OCI-LY7 (cell line): Measurements from ENCODE around the gene DLEC1. TPM values are rescaled to one million over a fixed set of nuclear protein-coding genes. Genes with fewer than 3 reads are reported as not detected.

ENCODE experiments used
- BruUV-seq: library from RNA; stranded (reverse); fragments of 400-500 nt; replicated peaks from 2 replicates; lab custom pipeline; 2021; lab: Mats Ljungman, UMichigan
- CTCF ChIA-PET: fragments of 300-600 bp; sonication (Branson Sonifier 250); formaldehyde crosslinking; loops from one replicate; lab custom pipeline; 2022; ENCODE audit warnings: antibody characterized with exemption; ENCODE audit not compliant: unreplicated experiment; lab: Charles Lee
- POLR2A ChIA-PET: fragments of 300-600 bp; sonication (Branson Sonifier 250); formaldehyde crosslinking; loops from one replicate; lab custom pipeline; 2022; ENCODE audit warnings: antibody characterized with exemption; lab: Charles Lee
- DNase-seq: peaks from one replicate; pipeline ENCODE4 v3.0.0-alpha.2; 2015; ENCODE audit warnings: low spot score
- H2AFZ ChIP-seq: fragments of 200-600 bp; sonication (generic), shearing (Covaris generic); 2 replicates; pipeline ENCODE4 v1.6.1; 2014; ENCODE audit warnings: mild to moderate bottlenecking, antibody characterized with exemption, low read length, moderate library complexity
- H3K27ac ChIP-seq: fragments of 200-600 bp; sonication (generic); 2 replicates; pipeline ENCODE4 v1.5.1; 2014; ENCODE audit warnings: mixed run types, low read depth, mild to moderate bottlenecking, moderate library complexity, low read length, inconsistent platforms; ENCODE audit not compliant: poor library complexity, severe bottlenecking
- H3K36me3 ChIP-seq: fragments of 200-600 bp; sonication (generic); 2 replicates; pipeline ENCODE4 v1.6.1; 2014; ENCODE audit warnings: mild to moderate bottlenecking, antibody characterized with exemption, low read length, moderate library complexity, mixed read lengths; ENCODE audit not compliant: insufficient read depth
- H3K4me1 ChIP-seq: fragments of 200-600 bp; sonication (generic); 2 replicates; pipeline ENCODE4 v1.5.1; 2014; ENCODE audit warnings: mild to moderate bottlenecking, low read length; ENCODE audit not compliant: insufficient read depth, poor library complexity, severe bottlenecking
- H3K4me2 ChIP-seq: fragments of 200-600 bp; sonication (generic); 2 replicates; pipeline ENCODE4 v1.6.1; 2014; ENCODE audit warnings: mild to moderate bottlenecking, low read length
- H3K4me3 ChIP-seq: fragments of 200-600 bp; sonication (generic); 2 replicates; pipeline ENCODE4 v1.5.1; 2014; ENCODE audit warnings: mild to moderate bottlenecking, low read depth, low read length; ENCODE audit not compliant: poor library complexity, severe bottlenecking
- H3K79me2 ChIP-seq: fragments of 200-600 bp; sonication (generic); 2 replicates; pipeline ENCODE4 v1.6.1; 2016; ENCODE audit warnings: low read depth, mild to moderate bottlenecking, low read length, moderate library complexity, mixed read lengths; ENCODE audit not compliant: insufficient read depth
- H3K9me2 ChIP-seq: fragments of 200-600 bp; sonication (generic); 2 replicates; pipeline ENCODE4 v1.6.1; 2016; ENCODE audit warnings: mild to moderate bottlenecking, low read length, mixed read lengths; ENCODE audit not compliant: insufficient read depth
- H3K9me3 ChIP-seq: fragments of 200-600 bp; sonication (generic); 2 replicates; pipeline ENCODE4 v1.6.1; 2014; ENCODE audit warnings: mild to moderate bottlenecking, mixed run types, low read length, mixed read lengths
- H4K20me1 ChIP-seq: fragments of 200-600 bp; sonication (generic); 2 replicates; pipeline ENCODE4 v1.6.1; 2014; ENCODE audit warnings: mild to moderate bottlenecking, antibody characterized with exemption, low read length, moderate library complexity, mixed read lengths; ENCODE audit not compliant: insufficient read depth
- EZH2phosphoT487 ChIP-seq: fragments of 200-600 bp; sonication (generic); IDR thresholded peaks from 2 replicates; pipeline ENCODE4 v1.6.1; 2018; ENCODE audit warnings: low read depth, borderline replicate concordance, mild to moderate bottlenecking, mixed run types, antibody characterized with exemption, low read length, moderate library complexity, mixed read lengths
- intact Hi-C: fragments of 100-400 bp; cut with micrococcal nuclease; formaldehyde crosslinking; loops from one replicate; pipeline ENCODE4 v1.10.0; 2022; ENCODE audit not compliant: unreplicated experiment
- total RNA-seq, 2 experiments: library from RNA; depleted of rRNA in 1 of 2; stranded (reverse); fragments of >200 nt in 1 of 2; shearing (Covaris generic) in 1 of 2; gene quantifications; 2 replicates each; pipeline ENCODE4 v1.2.3, GENCODE V29; 2014 to 2022
- TF ChIP-seq, protein P1 (sequence below): fragments of 200-600 bp; sonication (generic); conservative IDR thresholded peaks from 2 replicates; pipeline ENCODE4 v1.5.1; 2014; ENCODE audit warnings: mild to moderate bottlenecking, antibody characterized with exemption, low read length, moderate library complexity, mixed read lengths

DLEC1 gene
- total RNA-seq, 2 experiments from 2014 or later: 0.13 TPM; not detected in 1

DNA sequence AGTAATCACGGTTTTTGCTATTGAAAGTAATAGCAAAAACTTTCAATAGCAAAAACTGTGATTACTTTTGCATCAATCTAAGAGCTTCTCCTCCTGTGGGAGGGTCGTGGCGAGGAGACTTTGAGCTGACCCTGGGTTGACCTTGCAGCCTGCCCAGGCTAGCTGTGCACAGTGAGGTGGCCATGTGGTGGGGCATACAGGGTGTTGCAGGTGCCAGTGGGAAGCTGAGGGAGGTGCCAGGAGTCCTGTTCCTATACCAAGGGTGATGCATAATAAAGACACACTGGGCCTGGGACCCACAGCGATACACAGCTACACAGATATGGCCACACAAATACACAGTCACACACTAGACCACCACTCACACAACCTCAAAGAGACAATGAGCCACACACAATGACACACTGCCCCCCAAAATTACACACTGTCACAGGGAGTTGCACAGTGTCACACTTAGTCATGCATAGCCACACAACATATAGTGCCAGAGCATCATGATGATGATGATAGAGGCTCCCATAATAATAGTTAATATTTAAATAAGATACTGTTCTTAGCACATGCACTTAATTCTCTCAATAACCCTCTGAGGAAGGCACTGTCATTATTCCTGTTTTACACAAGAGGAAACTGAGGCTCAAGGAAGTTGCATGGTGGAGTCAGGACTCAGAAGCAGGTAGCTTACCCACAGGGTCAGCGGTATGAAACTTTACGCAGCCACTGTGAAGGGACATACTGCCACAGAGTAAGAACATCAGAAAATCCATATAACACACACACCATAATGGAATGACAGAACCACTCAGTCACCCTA lies 15.9 kb upstream of the DLEC1 start:
- no peaks in the 10 kb centered on the region for H3K9me2 ChIP-seq
- H3K36me3 ChIP-seq: no peaks in the 10 kb centered on the region
- ChIA-PET POLR2A (interaction anchor here (0.6 kb wide), 2 partner anchors 51 to 1363 kb away, joined by 3 to 4 read pairs; no protein-coding TSS in a partner anchor), CTCF (no interaction called here)
- no TSS peak for BruUV-seq
- H3K4me2 ChIP-seq: peak overlapping the region; percentile 80
- H3K27ac ChIP-seq: no peak overlapping the region
- intact Hi-C loops: no loop called here
- H2AFZ ChIP-seq: no peak overlapping the region
- TF ChIP-seq, protein P1, sequence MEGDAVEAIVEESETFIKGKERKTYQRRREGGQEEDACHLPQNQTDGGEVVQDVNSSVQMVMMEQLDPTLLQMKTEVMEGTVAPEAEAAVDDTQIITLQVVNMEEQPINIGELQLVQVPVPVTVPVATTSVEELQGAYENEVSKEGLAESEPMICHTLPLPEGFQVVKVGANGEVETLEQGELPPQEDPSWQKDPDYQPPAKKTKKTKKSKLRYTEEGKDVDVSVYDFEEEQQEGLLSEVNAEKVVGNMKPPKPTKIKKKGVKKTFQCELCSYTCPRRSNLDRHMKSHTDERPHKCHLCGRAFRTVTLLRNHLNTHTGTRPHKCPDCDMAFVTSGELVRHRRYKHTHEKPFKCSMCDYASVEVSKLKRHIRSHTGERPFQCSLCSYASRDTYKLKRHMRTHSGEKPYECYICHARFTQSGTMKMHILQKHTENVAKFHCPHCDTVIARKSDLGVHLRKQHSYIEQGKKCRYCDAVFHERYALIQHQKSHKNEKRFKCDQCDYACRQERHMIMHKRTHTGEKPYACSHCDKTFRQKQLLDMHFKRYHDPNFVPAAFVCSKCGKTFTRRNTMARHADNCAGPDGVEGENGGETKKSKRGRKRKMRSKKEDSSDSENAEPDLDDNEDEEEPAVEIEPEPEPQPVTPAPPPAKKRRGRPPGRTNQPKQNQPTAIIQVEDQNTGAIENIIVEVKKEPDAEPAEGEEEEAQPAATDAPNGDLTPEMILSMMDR: no peak
- no peak for TF ChIP-seq EZH2phosphoT487
- DNase-seq: no peak
- H3K4me1 ChIP-seq: peaks cover 17% of the 10 kb centered on the region
- H3K9me3 ChIP-seq: no peaks in the 10 kb centered on the region
- no peaks in the 10 kb centered on the region for H4K20me1 ChIP-seq
- H3K79me2 ChIP-seq: no peaks in the 10 kb centered on the region
- H3K4me3 ChIP-seq: peak overlapping the region; percentile 76

DNA sequence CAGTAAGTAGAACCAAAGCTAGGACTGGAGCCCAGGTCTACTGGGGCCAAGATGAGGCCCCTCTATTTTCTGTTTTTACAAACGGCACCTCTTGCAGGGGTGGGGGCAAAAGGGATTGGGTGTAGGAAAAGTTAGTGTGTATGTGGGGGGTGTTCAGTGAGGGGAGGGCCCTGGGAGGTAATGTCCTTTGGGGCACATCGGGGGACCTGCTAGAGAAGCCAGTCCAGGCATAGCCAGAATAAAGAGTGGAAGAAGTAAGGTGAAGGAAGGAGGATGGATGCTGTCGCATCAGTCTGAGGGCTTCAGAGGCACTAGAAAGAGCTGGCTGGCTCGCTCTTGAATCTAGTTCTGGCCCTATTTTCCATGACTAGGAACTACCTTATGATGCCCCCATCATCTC lies 12.2 kb upstream of the DLEC1 start:
- Histone ChIP-seq H3K4me3 (no peak overlapping the region), H3K9me3 (no peaks in the 10 kb centered on the region), H3K36me3 (no peaks in the 10 kb centered on the region), H3K27ac (no peak overlapping the region), H4K20me1 (no peaks in the 10 kb centered on the region), H3K79me2 (no peaks in the 10 kb centered on the region), H3K9me2 (no peaks in the 10 kb centered on the region), H3K4me2 (no peak overlapping the region), H2AFZ (no peak overlapping the region), H3K4me1 (peaks cover 17% of the 10 kb centered on the region)
- ChIA-PET CTCF (no interaction called here), POLR2A (interaction anchor here (0.6 kb wide), 1 partner anchor 151 kb away, joined by 3 read pairs; no protein-coding TSS in a partner anchor)
- DNase-seq: no peak
- intact Hi-C loops: no loop called here
- BruUV-seq: no TSS peak
- TF ChIP-seq EZH2phosphoT487: no peak
- TF ChIP-seq, protein P1: no peak
